ENCODE results near the gene PRRC2A.

GRCh38 chr6:31627690-31628287 is 7.3 kb downstream of the PRRC2A start:
- no peak for TF ChIP-seq SP1 (IDR thresholded peaks at IDR 0.05)
- no peak for TF ChIP-seq BHLHE40 (IDR thresholded peaks at IDR 0.05; ENCODE audit: borderline replicate concordance)
- no peak for TF ChIP-seq HDGF (IDR thresholded peaks at IDR 0.05; ENCODE audit: borderline replicate concordance)
- TF ChIP-seq LEF1 (IDR thresholded peaks at IDR 0.05; ENCODE audit: borderline replicate concordance): no peak
- TF ChIP-seq NFRKB (IDR thresholded peaks at IDR 0.05): no peak
- TF ChIP-seq FOXA1 (IDR thresholded peaks at IDR 0.05): no peak
- no peak for TF ChIP-seq TARDBP (IDR thresholded peaks at IDR 0.05)
- no peak for TF ChIP-seq ARNT (IDR thresholded peaks at IDR 0.05)
- TF ChIP-seq SUZ12 (IDR thresholded peaks at IDR 0.05): no peak
- TF ChIP-seq FOXM1 (IDR thresholded peaks at IDR 0.05; ENCODE audit: borderline replicate concordance): no peak
